CD4-positive, alpha-beta T cell treated with Interferon gamma for 1 hour (primary cell): ENCODE measurements around the gene TTC7B.

Source experiments
- DNase-seq: peaks from one replicate; pipeline ENCODE4 v3.0.0-alpha.2; 2020

Gene TTC7B

GRCh38 chr14:90641615-90642243 lies 174.5 kb downstream of the TTC7B start:
- DNase-seq = no peak

- no peak for DNase-seq
Observed at GRCh38 chr14:90641168-90641567, 175.1 kb downstream of the TTC7B start.

- DNase-seq = no peak
Observed at GRCh38 chr14:90639641-90640040, 176.6 kb downstream of the TTC7B start.

DNA sequence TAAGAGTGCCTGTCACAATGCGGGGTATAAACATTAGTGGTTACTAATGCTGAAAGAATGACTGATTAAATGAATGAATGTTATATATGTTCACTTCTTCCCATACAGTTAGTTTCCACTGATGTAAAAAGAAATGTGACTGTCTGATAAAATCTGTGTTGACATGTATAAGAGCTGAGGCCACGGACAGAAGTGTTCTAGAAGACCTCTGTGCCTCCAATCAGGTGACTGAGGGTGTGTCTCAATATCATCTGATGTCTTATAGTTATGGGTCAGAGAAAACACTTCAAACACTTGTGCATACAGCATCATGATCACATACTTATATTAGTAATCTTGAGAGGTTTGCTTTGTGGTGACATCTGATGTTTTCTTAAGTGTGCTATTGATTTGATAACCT lies 183.4 kb downstream of the TTC7B start:
- DNase-seq = no peak

- DNase-seq = no peak
Observed at GRCh38 chr14:90632451-90632850, 183.8 kb downstream of the TTC7B start.

DNA sequence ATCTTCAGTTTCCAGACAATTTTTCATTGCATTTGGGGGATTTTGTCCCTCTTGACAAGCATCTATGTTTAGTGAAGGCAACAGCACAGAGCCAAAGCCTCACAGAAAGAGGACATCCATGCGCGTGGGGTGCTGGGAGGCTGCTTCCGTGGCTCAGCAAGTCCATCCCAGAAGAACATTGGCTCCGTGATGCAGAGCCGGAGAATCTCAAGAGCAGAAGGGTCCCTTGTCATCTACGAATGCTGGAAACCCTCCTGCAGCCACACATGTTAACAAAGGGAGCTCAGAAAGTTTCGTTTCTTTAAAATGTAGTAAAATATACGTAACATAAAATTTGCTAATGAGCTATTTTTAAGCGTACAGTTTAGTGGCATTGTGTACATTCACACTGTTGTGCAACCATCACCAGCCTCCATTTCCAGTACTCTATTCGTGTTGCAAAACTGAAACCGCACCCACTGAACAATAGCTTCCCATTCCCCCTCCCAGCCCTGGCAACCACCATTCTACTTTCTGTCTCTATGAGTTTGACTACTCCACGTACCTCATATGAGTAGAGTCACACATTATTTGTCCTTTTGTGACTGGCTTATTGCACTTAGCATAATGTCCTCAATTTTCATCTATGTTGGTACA lies 185.9 kb downstream of the TTC7B start:
- DNase-seq = peak; percentile 66

DNA sequence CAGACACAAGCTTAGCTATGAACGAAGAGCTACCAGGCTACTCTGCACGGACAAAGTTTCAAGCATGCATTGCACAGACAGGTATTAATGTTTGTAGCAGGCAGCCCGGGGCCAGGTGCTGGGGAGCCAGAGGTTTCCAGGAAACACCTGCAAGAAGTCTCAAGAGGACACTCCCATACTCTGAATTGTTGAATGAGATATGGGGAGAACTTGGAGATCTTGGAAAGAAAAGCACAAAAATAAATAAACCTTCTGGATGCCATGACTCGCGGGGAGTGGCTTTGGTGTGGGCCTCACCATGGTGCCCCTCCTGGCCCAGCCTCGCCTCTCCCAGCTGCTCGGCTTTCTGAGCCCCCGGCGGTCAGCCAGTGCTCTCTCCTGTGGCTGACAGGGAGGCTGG lies 186.8 kb downstream of the TTC7B start:
- no peak for DNase-seq

DNA sequence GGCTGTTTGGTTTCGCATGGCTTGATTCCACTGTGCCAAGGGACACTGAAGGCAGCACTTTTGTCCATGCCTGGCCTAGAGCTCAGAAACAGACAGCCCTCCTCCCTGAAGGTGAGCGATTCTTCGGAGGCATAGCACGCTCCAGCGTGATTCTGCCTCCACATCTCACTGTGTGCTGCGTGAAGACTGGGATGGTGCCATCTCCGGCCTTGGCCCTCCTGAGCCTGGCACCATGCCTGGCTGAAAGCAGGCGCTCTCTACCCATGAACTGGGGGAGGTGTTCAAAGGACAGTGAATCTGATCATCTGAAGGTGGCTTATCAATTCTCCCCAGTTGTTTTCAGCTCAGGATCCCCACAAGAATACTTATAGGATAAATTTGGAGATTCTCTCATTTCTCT lies 187.4 kb downstream of the TTC7B start:
- DNase-seq = no peak

GRCh38 chr14:90627478-90627877 lies 188.8 kb downstream of the TTC7B start:
- no peak for DNase-seq

DNA sequence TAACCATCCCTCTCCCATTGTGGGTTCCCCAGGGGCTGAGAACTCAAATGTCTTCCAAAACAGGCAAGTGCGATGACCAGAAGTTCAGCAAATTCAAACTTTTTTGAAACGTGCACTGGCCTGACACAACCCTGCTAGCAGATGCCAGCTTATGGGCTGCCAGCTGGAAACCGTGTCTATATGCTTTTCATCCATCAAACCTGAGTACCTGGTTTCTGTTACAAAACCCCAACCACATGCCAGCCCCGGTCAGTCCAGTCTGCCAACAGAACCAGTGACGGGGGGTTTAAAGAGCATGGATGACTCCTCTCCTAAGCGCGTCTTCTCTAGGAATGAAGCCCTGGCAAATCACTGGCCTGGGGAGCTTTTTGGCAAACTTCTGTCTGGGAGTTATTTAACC lies 189.7 kb downstream of the TTC7B start:
- DNase-seq = no peak

DNA sequence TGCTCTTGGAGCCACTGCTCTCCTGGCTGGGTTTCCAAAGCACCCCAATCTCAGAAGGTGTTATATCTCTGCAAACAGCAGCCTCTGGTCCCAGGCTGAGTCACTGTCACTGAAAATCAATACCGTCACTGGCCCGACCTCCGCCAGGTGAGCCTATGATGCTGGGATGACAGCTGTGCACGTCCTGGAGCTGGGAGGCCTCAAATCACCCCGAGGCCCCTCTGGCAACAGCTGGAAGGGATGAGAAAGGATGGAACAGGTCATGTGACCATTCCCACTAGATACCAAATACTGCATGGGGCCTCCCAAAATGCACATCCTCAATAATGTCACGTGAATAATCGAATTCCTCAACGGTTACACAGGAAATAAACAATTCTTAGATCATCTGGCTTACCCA lies 190.8 kb downstream of the TTC7B start:
- no peak for DNase-seq

- no peak for DNase-seq
Observed at GRCh38 chr14:90624732-90625400, 191.4 kb downstream of the TTC7B start.

DNA sequence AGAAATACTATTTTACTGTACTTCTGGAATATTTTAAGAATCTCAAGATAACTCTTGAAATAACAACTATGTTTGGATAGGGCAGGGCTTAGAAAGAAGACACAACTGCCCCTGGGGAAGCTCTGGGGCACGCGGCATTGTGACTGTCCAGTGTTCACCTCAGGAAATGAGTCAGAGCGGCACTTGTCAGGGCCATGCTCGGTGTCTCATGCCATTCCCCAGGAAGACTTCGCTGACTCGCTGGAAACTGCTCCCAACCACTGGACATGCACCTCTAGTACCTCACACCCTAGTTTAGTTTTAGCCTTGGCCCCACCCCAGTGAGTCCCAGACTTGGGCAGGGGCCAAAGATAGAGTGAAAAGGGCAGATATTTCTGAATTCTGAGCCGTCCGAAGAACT lies 192.0 kb downstream of the TTC7B start:
- DNase-seq = peak; percentile 62

GRCh38 chr14:90621201-90621600 lies 195.0 kb downstream of the TTC7B start:
- no peak for DNase-seq

GRCh38 chr14:90620568-90621077 lies 195.6 kb downstream of the TTC7B start:
- DNase-seq = no peak

GRCh38 chr14:90619911-90620310 lies 196.3 kb downstream of the TTC7B start:
- no peak for DNase-seq

DNA sequence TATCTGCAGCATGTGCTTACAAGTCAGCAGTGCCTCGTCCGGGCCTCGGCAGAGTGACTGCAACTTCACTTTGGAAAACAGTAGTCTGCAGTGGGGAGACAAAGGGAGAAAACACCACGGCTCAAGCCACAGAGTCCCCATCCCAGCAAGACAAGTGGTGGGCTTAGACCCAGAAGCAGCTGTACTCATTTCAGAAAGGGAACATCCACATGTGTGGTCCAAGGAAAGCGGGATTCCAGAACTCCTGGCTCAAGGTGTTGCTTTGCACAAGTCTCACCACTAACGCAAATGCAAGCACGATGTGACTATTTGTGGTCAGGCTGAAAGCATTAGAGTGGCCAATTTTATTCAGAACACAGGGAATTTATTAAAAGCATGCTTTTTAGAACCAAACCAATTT lies 198.3 kb downstream of the TTC7B start:
- no peak for DNase-seq

GRCh38 chr14:90616881-90617280 lies 199.3 kb downstream of the TTC7B start:
- no peak for DNase-seq

- DNase-seq = no peak
Observed at GRCh38 chr14:90616313-90616712, 199.9 kb downstream of the TTC7B start.

- DNase-seq = no peak
Observed at GRCh38 chr14:90615517-90616060, 200.6 kb downstream of the TTC7B start.

DNA sequence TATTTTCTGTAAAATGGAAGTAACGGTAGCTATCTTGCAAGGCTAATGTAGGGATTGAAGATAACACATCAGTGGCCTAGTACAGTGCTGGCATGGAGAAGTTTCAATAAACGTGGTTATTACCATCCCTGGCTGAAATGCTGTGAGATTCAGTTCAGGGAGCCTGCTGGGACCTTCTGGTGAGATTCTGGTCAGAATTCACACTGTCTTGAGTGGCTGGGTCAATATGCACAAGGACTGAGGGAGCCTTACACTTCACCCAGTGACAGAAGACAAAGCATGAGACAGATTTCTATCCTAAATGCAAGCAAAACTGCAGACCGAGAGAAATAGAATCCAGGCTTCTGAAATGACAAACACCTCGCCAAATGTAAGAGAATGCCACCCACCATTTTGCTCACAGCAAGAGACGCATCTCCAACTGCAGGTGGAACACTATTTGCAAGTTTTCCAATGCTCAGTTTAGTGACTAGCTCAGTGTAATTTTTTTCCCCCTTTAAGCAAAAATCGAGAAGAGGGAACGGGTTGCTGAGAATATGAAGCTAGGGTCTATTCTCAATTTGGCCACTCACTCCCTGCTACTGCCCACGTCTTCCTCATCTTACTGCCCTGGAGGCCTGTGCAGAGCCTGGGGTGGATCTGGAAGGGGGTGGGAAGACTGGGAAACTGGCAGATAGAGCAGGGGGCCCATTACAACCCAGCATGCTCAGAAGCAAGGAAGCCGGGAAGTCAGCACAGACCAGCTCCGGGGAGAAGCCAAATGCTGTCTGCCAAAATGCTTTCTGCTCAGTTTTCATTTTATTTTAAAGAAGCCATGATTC lies 201.3 kb downstream of the TTC7B start:
- DNase-seq = no peak

DNA sequence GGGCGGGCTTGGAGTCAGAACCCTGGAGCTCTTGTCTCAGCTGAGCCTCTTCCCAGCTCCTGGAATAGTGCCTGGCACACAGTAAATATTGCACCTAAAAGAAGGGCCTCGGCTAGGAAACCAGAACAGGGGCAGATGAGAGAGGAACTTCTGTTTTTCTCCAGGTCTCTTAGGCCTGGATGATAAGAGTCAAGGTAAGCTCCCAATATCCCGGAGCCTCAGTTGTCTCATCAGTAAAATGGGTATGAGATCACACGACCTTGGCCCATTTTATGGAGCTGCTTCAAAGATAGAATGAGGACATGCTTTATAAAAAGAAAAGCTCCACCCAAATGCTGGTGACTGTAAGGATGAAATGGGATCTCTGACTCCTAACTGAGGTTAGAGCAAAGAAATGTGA lies 202.2 kb downstream of the TTC7B start:
- no peak for DNase-seq

GRCh38 chr14:90613453-90613852 lies 202.8 kb downstream of the TTC7B start:
- no peak for DNase-seq
